ENCODE data around the gene SORBS1.

SORBS1 gene

GRCh38 chr10:95330966-95331453 lies 230.2 kb downstream of the SORBS1 start:
- no peak overlapping the region for H3K27ac ChIP-seq (ENCODE audit: insufficient read depth, low read depth, low read length, poor library complexity, severe bottlenecking)
- H3K27me3 ChIP-seq (ENCODE audit: control insufficient read depth, insufficient read depth, low read length, poor library complexity, severe bottlenecking) = no peaks in the 10 kb centered on the region
- H3K36me3 ChIP-seq (ENCODE audit: control insufficient read depth, insufficient read depth, low read length) = no peaks in the 10 kb centered on the region
- H3K4me3 ChIP-seq (ENCODE audit: insufficient read depth, low read depth, low read length) = no peak overlapping the region
- WGBS, 2 experiments = 89 to 100% methylated on average over 1 of the region's 1 CpG
- peaks cover 2% of the 10 kb centered on the region for H3K4me1 ChIP-seq (ENCODE audit: control insufficient read depth, insufficient read depth, low read length)
- no peaks in the 10 kb centered on the region for H3K9me3 ChIP-seq (ENCODE audit: control insufficient read depth, low read length)

GRCh38 chr10:95329296-95329695 lies 231.9 kb downstream of the SORBS1 start:
- WGBS, 2 experiments = 73 to 85% methylated on average over 8 to 9 of the region's 9 CpGs
- H3K4me1 ChIP-seq (ENCODE audit: control insufficient read depth, insufficient read depth, low read length) = no peaks in the 10 kb centered on the region
- H3K9me3 ChIP-seq (ENCODE audit: control insufficient read depth, low read length) = no peaks in the 10 kb centered on the region
- no peaks in the 10 kb centered on the region for H3K27me3 ChIP-seq (ENCODE audit: control insufficient read depth, insufficient read depth, low read length, poor library complexity, severe bottlenecking)
- H3K36me3 ChIP-seq (ENCODE audit: control insufficient read depth, insufficient read depth, low read length) = no peaks in the 10 kb centered on the region
- no peak overlapping the region for H3K27ac ChIP-seq (ENCODE audit: insufficient read depth, low read depth, low read length, poor library complexity, severe bottlenecking)
- no peak overlapping the region for H3K4me3 ChIP-seq (ENCODE audit: insufficient read depth, low read depth, low read length)

- no peaks in the 10 kb centered on the region for H3K9me3 ChIP-seq (ENCODE audit: control insufficient read depth, low read length)
- WGBS, 2 experiments = 75 to 77% methylated on average over 3 of the region's 3 CpGs
- no peak overlapping the region for H3K4me3 ChIP-seq (ENCODE audit: insufficient read depth, low read depth, low read length)
- H3K4me1 ChIP-seq (ENCODE audit: control insufficient read depth, insufficient read depth, low read length) = no peaks in the 10 kb centered on the region
- no peaks in the 10 kb centered on the region for H3K36me3 ChIP-seq (ENCODE audit: control insufficient read depth, insufficient read depth, low read length)
- H3K27ac ChIP-seq (ENCODE audit: insufficient read depth, low read depth, low read length, poor library complexity, severe bottlenecking) = no peak overlapping the region
- no peaks in the 10 kb centered on the region for H3K27me3 ChIP-seq (ENCODE audit: control insufficient read depth, insufficient read depth, low read length, poor library complexity, severe bottlenecking)
Measured at GRCh38 chr10:95328013-95328412, 233.2 kb downstream of the SORBS1 start.

GRCh38 chr10:95327367-95327766 lies 233.8 kb downstream of the SORBS1 start:
- H3K4me1 ChIP-seq (ENCODE audit: control insufficient read depth, insufficient read depth, low read length) = no peaks in the 10 kb centered on the region
- H3K36me3 ChIP-seq (ENCODE audit: control insufficient read depth, insufficient read depth, low read length) = no peaks in the 10 kb centered on the region
- H3K4me3 ChIP-seq (ENCODE audit: insufficient read depth, low read depth, low read length) = no peak overlapping the region
- H3K27me3 ChIP-seq (ENCODE audit: control insufficient read depth, insufficient read depth, low read length, poor library complexity, severe bottlenecking) = no peaks in the 10 kb centered on the region
- WGBS, 2 experiments = 84 to 94% methylated on average over 5 of the region's 5 CpGs
- H3K27ac ChIP-seq (ENCODE audit: insufficient read depth, low read depth, low read length, poor library complexity, severe bottlenecking) = no peak overlapping the region
- H3K9me3 ChIP-seq (ENCODE audit: control insufficient read depth, low read length) = no peaks in the 10 kb centered on the region

GRCh38 chr10:95326396-95326795 lies 234.8 kb downstream of the SORBS1 start:
- WGBS, 2 experiments = 87 to 100% methylated on average over 1 of the region's 2 CpGs
- Histone ChIP-seq H3K9me3 (ENCODE audit: control insufficient read depth, low read length) (no peaks in the 10 kb centered on the region), H3K4me1 (ENCODE audit: control insufficient read depth, insufficient read depth, low read length) (no peaks in the 10 kb centered on the region), H3K27ac (ENCODE audit: insufficient read depth, low read depth, low read length, poor library complexity, severe bottlenecking) (no peak overlapping the region), H3K27me3 (ENCODE audit: control insufficient read depth, insufficient read depth, low read length, poor library complexity, severe bottlenecking) (no peaks in the 10 kb centered on the region), H3K4me3 (ENCODE audit: insufficient read depth, low read depth, low read length) (no peak overlapping the region), H3K36me3 (ENCODE audit: control insufficient read depth, insufficient read depth, low read length) (no peaks in the 10 kb centered on the region)

GRCh38 chr10:95325863-95326262 lies 235.3 kb downstream of the SORBS1 start:
- Histone ChIP-seq H3K27me3 (ENCODE audit: control insufficient read depth, insufficient read depth, low read length, poor library complexity, severe bottlenecking) (no peaks in the 10 kb centered on the region), H3K4me3 (ENCODE audit: insufficient read depth, low read depth, low read length) (no peak overlapping the region), H3K4me1 (ENCODE audit: control insufficient read depth, insufficient read depth, low read length) (no peaks in the 10 kb centered on the region), H3K9me3 (ENCODE audit: control insufficient read depth, low read length) (no peaks in the 10 kb centered on the region), H3K27ac (ENCODE audit: insufficient read depth, low read depth, low read length, poor library complexity, severe bottlenecking) (no peak overlapping the region), H3K36me3 (ENCODE audit: control insufficient read depth, insufficient read depth, low read length) (no peaks in the 10 kb centered on the region)
- 92 to 96% methylated on average over 2 of the region's 2 CpGs for WGBS, 2 experiments

- H3K4me1 ChIP-seq (ENCODE audit: control insufficient read depth, insufficient read depth, low read length) = peaks cover 2% of the 10 kb centered on the region
- H3K27ac ChIP-seq (ENCODE audit: insufficient read depth, low read depth, low read length, poor library complexity, severe bottlenecking) = no peak overlapping the region
- H3K9me3 ChIP-seq (ENCODE audit: control insufficient read depth, low read length) = no peaks in the 10 kb centered on the region
- H3K27me3 ChIP-seq (ENCODE audit: control insufficient read depth, insufficient read depth, low read length, poor library complexity, severe bottlenecking) = no peaks in the 10 kb centered on the region
- H3K36me3 ChIP-seq (ENCODE audit: control insufficient read depth, insufficient read depth, low read length) = no peaks in the 10 kb centered on the region
- WGBS, 2 experiments = 90 to 91% methylated on average over 11 of the region's 11 CpGs
- no peak overlapping the region for H3K4me3 ChIP-seq (ENCODE audit: insufficient read depth, low read depth, low read length)
Measured at GRCh38 chr10:95324436-95325268, 236.5 kb downstream of the SORBS1 start.

GRCh38 chr10:95321554-95322301 lies 239.4 kb downstream of the SORBS1 start:
- no peak overlapping the region for H3K27ac ChIP-seq (ENCODE audit: insufficient read depth, low read depth, low read length, poor library complexity, severe bottlenecking)
- H3K27me3 ChIP-seq (ENCODE audit: control insufficient read depth, insufficient read depth, low read length, poor library complexity, severe bottlenecking) = no peaks in the 10 kb centered on the region
- no peaks in the 10 kb centered on the region for H3K9me3 ChIP-seq (ENCODE audit: control insufficient read depth, low read length)
- no peaks in the 10 kb centered on the region for H3K36me3 ChIP-seq (ENCODE audit: control insufficient read depth, insufficient read depth, low read length)
- WGBS, 2 experiments = 94% methylated on average over 10 of the region's 10 CpGs
- H3K4me3 ChIP-seq (ENCODE audit: insufficient read depth, low read depth, low read length) = no peak overlapping the region
- H3K4me1 ChIP-seq (ENCODE audit: control insufficient read depth, insufficient read depth, low read length) = peaks cover 4% of the 10 kb centered on the region

- H3K4me3 ChIP-seq (ENCODE audit: insufficient read depth, low read depth, low read length) = no peak overlapping the region
- H3K4me1 ChIP-seq (ENCODE audit: control insufficient read depth, insufficient read depth, low read length) = peaks cover 10% of the 10 kb centered on the region
- no peaks in the 10 kb centered on the region for H3K27me3 ChIP-seq (ENCODE audit: control insufficient read depth, insufficient read depth, low read length, poor library complexity, severe bottlenecking)
- H3K9me3 ChIP-seq (ENCODE audit: control insufficient read depth, low read length) = no peaks in the 10 kb centered on the region
- no peaks in the 10 kb centered on the region for H3K36me3 ChIP-seq (ENCODE audit: control insufficient read depth, insufficient read depth, low read length)
- H3K27ac ChIP-seq (ENCODE audit: insufficient read depth, low read depth, low read length, poor library complexity, severe bottlenecking) = no peak overlapping the region
Measured at GRCh38 chr10:95319239-95319638, 241.9 kb downstream of the SORBS1 start.

GRCh38 chr10:95315509-95315908 lies 245.7 kb downstream of the SORBS1 start:
- Histone ChIP-seq H3K27ac (ENCODE audit: insufficient read depth, low read depth, low read length, poor library complexity, severe bottlenecking) (no peak overlapping the region), H3K4me3 (ENCODE audit: insufficient read depth, low read depth, low read length) (no peak overlapping the region), H3K36me3 (ENCODE audit: control insufficient read depth, insufficient read depth, low read length) (no peaks in the 10 kb centered on the region), H3K27me3 (ENCODE audit: control insufficient read depth, insufficient read depth, low read length, poor library complexity, severe bottlenecking) (no peaks in the 10 kb centered on the region), H3K4me1 (ENCODE audit: control insufficient read depth, insufficient read depth, low read length) (peaks cover 17% of the 10 kb centered on the region), H3K9me3 (ENCODE audit: control insufficient read depth, low read length) (no peaks in the 10 kb centered on the region)
- WGBS, 2 experiments = 85 to 100% methylated on average over 2 of the region's 2 CpGs
